Stimulated activated CD4-positive, alpha-beta T cell treated with anti-CD3 and anti-CD28 coated beads, Interleukin-15, amount 100 ng/mL, for 24 hours (primary cell): ENCODE data around the gene NUFIP2.
"Not testable (repeated sequence)": the region's sequence is repeated elsewhere in the genome, so short reads cannot be mapped to it uniquely, and the experiment has no call there.

Experiments used
- DNase-seq: peaks from one replicate; pipeline ENCODE4 v3.0.0-alpha.2; 2020

Gene NUFIP2

DNA sequence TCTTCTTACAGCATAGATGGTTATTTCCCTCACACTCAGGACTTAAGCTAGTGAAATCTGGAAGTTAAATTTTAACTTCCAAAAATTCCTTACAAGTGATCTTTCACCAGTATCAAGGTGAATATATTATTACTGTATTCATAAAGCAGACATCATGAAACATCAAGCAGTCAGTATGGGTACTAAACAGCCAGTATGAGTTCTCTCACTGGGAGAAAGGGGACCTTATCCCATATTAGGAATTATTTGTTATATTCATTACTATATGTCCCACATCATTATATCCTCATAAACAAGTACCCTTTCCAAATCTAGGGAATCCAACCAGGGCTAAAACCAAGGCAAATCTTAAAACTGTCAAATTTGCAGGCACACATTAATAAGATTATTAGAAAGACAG lies 15.3 kb downstream of the NUFIP2 start:
- DNase-seq = no peak

DNA sequence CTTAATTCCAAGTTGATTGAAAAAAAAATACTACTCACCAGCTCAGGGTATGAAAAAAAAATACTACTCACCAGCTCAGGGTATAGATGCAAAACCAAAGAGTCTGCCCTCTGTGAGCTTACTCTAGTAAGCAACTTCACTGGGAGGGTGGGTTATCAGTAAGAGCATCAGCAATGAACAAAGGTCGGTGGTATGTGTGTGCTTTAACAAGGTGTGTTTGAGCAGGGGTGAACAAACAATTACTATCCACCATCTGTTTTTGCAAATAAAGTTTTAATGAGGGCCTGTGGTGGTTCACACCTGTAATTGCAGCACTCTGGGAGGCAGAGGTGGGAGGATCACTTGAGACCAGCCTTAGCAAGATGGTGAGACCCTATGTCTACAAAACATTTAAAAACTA lies 20.0 kb downstream of the NUFIP2 start:
- no peak for DNase-seq

DNA sequence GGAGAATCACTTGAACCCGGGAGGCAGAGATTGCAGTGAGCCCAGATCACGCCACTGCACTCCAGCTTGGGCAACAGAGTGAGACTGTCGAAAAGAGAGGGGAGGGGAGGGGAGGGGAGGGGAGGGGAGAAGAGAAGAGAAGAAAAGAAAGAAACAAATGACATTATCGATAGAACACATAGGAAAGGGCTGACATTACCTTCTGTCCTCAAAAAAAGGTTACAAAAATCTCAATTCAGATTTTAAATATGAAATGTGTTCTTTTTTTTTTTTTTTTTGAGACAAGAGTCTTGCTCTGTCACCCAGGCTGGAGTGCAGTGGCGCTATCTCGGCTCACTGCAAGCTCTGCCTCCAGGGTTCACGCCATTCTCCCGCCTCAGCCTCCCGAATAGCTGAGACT lies 22.0 kb downstream of the NUFIP2 start:
- not testable (repeated sequence) for DNase-seq

DNA sequence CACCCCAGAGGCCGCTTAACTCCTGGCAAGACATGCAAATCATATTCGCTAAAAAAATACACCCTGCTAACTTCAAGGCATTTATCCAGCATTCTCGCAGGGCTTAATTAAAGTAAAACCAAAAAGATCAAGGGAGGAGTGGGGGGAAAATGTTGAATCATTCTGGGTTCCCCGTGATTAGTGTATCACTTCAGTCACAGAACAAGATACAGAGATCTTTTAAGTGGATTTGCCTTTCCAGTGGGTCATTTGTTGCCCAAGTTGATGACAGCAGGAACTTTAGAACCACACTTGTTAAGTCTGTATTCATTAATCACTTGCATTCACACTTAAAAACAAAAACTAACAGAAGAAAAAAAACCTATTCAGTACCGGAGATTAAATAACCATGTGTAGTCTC lies 30.0 kb downstream of the NUFIP2 start:
- DNase-seq = no peak

DNA sequence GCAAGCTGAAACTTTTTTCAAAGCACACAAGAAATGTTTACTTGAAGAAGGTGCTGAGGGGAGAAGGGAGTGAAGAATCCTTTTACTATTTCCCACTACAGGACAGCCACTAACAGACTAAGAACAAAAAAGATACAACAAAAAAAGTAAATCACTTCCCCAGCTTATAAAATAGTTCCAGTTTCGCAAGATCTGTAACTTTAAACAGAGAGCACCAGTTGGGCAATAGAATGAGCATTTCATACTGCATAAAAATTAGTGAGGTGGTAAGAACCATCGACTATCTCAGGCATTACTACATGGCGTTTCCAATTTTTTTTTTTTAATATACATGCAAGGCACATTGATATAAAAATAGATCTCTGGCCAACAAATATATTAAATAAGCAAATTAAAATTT lies 36.2 kb downstream of the NUFIP2 start:
- DNase-seq = no peak

DNA sequence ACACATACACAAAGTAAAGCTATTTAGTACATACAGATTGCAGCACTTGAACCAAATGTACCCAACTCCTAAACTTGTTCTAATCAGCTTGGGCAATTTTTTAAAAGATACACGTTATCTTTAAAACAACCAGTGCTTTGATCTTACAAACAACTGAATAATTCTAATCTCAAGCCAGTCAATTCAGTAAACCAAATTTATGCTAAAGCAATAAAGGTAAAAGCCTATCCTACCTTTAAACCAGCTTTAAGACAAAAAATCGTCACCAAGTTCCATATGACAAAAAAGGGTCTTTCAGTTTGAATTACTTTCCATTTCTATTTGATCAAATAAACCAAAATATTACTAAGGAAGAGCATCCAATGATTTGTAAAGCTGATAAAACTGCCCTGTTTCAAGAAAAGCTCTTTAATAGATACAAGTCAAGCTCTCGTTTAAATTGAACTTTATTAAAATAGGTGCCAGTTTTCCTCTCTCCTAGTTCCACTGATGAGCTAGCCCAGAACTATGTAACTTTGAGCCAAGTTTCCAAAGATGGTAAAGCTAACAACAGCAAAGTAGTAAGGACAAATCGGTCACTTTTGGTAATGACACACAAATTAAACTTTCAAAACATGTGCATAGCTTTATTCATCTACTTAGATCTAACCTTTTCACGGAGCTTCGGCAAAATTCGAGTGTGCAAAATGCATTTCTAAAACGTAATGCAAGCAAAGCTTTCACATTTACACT lies 37.0 kb downstream of the NUFIP2 start:
- no peak for DNase-seq

DNA sequence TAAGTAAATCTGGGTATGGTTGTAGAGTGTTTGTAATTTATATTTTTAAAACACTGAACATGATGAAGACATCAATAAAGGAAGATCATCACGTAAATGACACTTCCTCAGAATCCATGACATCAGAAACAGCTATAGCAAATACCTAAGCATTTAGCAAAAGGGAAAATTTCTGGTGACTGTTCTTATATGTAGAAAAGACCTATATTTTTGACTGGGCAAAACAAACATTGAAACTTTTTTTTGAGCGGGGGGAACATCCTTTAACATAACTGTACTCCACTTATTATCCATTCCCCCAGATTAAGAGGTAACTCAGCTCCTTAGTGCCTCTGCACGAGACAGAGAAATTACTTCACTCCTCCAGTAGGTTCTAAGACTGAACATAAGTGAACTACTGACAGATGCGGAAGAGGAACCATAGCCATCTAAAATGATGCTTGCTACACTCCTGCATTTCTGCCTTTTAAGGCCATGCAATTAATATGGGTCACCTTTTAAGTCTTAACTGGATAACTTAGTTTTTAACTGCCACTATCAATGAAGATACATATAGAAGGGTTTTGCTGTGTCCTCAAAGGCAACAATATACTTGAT lies 37.9 kb downstream of the NUFIP2 start:
- DNase-seq = no peak

DNA sequence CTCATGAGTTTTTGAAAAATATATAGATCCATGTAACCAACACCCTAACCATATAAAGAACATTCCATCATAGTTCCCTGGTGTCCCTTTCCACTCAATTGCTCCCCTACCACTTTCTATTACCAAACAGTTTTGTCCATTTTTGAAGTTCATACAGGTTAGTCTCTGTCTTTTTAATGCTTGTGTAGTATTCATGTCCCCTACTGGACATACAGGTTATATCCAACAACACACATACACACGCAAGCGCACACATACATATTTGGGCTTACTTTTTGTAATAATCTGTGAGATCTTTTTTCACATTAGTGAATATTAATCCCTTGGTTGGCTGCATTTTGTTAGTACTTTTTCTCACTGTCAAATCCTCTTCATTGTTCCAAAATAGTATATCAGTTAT lies 40.9 kb downstream of the NUFIP2 start:
- no peak for DNase-seq

DNA sequence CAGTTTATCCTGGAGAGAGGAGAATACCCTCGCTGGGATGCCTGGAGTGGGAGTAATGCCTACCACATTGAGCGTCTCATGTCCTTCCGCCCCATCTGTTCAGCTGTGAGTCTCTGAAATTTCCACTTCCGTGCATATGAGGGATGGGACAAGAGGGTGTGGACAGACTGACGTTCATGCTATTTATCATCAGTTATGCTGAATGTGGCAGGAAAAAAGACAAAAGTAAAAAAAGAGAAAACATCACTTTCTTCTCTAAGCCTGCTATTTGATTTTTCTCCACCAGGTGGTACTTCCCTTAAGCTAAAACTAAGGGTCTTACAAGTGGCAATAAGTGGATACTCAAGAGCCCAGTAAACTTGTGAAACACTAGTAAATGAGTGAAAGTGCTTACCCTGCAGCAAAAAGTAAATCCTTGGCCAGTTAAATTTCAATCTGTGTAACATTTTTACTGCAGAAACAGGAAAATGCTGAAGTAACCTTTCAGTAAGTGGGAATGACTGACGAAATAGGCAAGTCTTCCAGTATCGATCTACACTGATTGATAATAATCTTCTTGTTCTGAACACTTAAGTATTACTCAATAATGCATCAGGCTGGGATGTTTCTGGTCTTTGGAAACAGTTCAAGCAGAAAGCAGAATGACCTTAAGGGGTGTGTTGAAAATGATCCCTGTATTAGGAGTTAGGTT lies 41.7 kb downstream of the NUFIP2 start:
- no peak for DNase-seq

DNA sequence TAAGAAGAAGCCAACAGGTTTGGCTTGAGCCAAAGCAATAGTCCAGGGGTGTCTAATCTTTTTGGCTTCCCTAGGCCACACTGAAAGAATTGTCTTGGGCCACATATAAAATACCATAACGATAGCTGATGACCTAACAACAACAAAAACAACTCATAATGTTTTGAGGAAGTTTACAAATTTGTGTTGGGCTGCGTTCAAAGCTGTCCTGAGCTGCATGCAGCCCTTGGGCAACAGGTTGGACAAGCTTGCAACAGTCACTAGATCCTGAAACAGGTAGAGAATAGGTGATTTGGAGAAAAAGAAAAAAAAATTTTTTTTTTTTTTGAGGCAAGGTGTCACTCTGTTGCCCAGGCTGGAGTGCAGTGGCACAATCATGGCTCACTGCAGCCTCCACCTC lies 42.8 kb downstream of the NUFIP2 start:
- DNase-seq = no peak

DNA sequence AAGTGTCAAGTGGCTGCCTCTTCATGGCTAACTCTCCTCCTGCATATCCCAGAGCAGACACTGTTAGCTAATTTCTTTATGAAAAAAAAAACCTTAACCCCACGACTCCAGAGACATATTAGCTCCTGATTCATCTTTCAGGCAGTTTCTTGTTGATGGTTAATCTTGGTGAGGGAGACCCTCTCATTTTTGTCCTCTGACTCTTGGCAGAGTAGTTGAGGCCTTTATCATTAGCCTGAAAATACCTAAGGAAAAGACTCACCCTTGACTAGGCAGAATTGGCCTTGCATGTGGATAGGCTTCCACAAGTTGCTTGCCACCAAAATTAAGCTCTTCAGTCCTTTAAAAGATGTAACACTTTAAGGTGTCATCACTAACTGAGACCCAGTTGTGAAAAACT lies 43.3 kb downstream of the NUFIP2 start:
- DNase-seq = no peak

DNA sequence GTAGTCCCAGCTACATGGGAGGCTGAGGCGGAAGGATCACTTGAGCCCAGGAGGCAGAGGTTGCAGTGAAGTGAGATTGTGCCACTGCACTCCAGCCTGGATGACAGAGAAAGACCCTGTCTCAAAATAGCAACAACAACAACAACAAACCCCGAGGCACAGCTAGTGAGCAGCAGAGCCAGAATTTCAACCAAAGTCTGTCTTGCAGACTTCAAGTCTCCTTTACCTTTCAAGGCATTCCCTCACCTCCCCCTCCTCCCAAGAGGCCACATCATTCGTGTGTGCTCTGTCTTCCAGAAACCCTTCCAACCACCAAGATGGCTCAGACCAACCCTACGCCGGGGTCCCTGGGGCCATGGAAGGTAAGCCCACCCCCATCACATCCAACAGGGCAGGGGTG lies 45.1 kb downstream of the NUFIP2 start:
- no peak for DNase-seq

DNA sequence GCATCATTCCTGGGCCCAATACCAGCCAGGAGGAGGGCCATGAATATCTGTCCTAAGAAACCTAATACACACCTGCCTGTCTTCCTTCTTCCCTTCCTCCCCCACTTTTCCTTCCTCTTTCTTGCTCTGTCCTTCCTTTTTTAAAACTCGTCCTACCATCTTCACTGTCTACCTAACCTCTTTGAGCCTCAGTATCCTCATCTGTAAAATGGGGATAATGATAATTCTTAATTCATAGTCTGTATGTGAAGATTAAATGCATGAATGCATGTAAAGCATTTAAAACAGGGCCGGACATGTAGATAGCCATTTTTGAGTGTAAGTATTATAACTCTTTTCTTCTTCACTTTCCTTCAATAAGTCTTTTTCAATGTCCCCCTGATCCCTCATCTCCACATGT lies 46.7 kb downstream of the NUFIP2 start:
- no peak for DNase-seq

DNA sequence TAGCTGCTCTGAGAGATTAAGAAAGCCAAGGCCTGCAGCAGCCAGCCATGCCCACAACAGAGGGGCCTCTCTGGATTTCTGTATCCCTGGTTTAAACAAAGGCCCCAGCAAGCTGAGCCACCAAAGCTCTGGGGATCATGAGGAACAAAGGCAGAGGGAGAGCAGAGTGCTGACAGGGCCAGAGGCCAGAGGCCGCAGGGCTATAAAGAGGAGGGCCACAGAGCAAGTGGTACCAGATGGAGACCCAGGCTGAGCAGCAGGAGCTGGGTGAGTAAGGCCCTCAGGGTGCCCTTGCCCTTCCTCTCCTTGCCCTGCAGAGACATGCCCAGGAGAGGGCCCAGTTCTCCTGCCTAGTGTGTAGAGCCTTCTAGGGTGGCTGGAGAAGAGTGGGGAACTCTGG lies 47.3 kb downstream of the NUFIP2 start, which contains the start of gene CRYBA1:
CRYBA1 (plus strand) TSS at position 232 of the 400 bp plus-strand sequence; CDS start at position 237, 5 bp downstream.
- DNase-seq = no peak

DNA sequence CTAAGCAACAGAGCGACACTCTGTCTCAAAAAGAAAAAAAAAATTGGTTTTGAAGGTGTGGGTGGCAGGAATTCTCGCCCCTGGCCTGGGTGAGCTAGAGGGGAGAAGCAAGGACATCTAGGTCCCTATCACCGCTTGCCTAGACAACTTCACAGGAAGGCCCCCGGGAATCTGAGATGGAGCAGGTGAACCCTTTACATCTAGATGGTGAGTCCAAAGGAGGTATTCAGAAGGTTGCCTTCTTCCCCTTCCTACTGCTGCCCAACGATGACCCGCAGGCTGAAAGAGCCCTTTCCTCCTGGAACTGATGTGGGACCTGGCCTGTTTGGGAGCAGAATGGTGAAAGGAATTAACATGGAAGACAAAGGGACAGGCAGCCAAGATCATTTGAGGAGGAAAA lies 48.5 kb downstream of the NUFIP2 start:
- DNase-seq = no peak

DNA sequence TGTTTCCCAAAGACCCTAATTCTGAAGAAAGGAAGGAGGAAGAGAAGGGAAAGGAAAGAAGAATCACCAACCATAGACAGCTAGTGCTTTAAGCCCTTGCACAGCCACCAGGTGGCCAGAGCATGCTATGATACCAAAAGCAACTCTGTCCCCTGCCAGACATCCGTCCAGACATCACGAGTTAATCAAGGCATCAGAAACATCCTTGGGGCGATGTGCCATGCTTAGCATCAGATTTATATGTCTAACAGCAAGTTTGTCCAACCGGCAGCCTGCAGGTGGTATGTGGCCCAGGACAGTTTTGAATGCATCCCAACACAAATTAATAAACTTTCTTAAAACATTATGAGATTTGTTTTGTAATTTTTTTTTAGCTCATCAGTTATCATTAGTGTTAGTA lies 50.2 kb downstream of the NUFIP2 start:
- no peak for DNase-seq

DNA sequence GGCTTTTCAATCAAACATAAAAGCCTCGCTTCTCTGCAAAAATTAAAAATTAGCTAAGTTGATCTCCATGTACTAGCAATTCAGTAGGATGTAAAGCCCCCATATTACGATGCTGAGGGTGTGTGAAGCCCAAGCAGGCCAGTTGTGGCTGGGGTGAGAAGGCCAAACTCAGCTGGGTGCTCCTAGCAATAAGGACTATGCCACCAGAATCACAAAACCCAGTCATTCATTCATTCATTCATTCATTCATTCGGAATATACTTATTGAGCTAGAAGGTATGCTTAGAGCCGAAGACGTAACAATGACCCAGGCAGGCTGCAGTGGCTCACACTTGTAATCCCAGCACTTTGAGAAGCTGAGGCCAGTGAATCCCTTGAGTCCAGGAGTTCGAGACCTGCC lies 51.2 kb downstream of the NUFIP2 start:
- DNase-seq = no peak

DNA sequence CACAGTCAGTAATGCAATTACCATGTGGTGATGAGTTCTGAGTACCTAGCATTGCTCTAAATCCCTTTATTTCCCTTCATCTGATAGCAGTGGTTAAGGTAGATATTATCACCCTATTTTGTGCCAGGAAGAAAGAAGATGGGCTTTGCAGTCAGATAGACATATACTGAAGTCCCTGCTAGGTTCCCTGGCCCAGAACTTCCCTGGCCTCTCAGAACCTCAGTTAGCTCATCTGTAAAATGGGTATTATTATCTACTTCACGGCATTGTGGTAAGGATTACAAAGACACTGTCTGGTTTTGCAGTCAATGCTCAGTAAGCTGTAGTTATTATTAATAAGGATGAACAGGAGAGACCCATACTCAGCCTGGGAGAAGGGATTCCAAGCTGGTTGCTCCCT lies 51.9 kb downstream of the NUFIP2 start:
- no peak for DNase-seq

DNA sequence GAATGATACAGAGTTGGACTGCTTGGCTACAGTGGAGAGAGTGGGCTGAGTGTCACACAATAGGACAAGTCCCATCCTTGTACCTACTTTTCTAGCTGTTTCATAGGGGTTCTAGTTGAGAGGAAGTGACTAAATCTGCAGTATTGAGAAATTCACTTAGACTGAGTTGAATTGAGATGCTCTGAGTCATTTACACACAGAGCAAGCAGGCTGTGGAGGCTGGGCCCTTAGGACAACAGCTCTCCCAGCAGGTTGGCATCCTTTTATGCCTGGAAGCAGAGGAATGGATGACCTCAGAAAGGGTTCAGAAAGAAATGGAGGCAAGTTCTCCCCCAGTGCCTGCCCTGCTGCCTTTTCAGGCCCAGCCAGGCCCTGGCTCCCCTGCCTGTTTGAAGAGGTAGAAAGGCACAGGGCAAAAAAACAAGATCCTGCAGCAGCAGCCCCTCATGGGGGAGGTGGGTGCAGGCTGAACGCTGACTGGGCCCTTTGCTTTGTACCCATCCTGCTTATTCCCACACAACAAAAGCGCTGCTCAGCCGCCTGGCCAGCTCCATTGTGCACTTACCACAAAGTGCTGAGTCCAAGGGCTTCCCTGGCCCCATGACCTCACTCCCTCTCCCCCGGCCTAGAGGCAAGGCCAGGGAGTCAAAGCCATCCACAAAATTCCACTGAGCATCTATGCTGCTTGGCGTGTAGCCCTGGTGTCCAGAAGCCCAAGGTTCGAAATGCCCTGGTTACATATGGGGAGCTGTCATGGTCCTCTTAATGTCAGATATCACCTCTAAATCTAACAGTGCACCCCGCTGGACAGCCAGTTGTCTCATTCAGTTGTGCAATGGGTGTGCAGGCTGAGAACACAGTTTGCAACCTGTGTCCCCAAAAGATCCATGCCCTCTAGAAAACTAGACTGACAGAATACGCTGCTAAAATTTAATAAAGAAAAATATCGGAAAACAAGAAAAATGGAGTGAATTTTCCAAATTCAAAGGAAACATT lies 52.7 kb downstream of the NUFIP2 start:
- DNase-seq = peak; percentile 31

DNA sequence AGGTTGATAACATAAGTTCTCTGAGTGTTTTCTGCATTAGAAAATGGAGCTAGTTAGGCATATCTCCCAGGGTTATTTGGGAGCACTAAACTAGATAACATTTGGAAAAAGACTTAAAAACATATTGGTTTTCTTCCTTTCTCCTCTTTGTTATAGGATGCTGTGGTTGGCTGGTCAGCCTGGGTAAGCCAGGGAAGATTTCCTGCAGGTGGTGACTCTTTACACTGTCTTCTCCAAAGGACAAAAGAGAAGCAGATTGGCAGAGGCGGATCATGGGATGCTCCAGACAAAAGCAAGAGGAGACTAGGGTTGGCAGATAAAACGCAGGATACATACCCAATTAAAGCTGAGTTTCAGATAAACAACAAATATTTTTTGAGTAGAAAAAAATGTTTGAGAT lies 53.5 kb downstream of the NUFIP2 start:
- DNase-seq = no peak

DNA sequence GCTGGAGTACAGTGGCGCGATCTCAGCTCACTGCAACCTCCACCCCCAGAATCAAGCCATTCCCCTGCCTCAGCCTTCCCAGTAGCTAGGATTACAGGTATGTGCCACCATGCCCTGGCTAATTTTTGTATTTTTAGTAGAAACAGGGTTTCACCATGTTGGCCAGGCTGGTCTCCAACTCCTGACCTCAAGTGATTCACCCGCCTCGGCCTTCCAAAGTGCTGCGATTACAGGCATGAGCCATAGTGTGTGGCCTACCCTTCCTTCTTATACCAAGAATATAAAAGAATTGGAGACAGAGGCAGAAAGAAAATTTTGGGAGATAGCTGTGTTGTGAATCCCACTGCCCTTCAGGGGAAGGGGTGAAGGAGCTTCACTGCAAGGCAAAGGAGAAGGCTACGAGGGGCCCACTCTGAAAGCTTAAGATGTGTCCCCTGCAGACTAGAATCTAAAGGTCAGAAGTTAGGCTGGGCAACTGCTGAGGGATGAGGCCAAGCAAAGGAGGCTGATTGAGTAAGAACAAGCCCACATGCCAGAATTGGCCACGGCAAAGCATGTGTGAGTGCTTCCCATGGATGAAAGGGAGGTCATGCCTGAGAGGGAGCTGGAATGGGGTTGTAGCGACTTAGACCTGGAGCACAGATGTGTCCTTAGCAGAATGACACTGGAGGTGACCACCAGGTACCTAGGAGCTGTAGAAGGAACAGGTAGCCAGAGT lies 55.7 kb downstream of the NUFIP2 start:
- no peak for DNase-seq

DNA sequence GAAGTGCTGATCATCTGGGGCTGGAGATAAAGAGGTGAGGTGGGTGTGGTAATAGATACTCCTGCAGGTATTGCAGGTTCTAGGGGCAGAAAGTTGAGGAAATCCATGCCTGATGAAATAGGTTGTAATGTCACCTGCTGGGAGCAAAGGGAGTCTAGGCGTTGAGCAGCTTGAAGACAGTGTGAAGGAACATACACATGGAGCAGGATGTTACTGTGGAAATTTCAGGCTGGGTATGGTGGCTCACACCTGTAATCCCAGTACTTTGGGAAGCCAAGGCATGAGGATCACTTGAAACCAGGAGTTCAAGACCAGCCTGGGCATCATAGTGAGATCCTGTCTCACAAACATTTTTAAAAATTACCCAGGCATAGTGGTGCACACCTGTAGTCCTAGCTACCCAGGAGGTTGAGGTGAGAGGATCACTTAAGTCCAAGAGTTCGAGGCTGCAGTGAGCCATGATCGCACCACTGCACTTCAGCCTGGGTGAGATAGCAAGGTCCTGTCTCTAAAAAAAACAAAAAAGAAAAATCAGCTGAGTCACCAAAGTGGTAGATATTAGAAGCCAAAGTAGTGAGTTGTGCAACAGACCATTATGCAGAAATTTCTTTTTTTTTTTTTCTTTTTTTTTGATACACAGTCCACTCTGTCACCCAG lies 56.3 kb downstream of the NUFIP2 start:
- DNase-seq = no peak
